GM12892 (cell line): ENCODE data around the gene DOCK9.

Source experiments
- POLR2A ChIP-seq: IDR thresholded peaks from 2 replicates; pipeline ENCODE4 v1.6.1; 2011; ENCODE audit warnings: low read depth, low read length, control low read depth
- POLR2AphosphoS5 ChIP-seq: IDR thresholded peaks from 2 replicates; pipeline ENCODE4 v1.6.1; 2011; ENCODE audit warnings: low read depth, low read length, control low read depth
- TAF1 ChIP-seq: IDR thresholded peaks from 2 replicates; pipeline ENCODE4 v1.6.1; 2011; ENCODE audit warnings: low read depth, mild to moderate bottlenecking, control low read depth, low read length, borderline replicate concordance

DNA sequence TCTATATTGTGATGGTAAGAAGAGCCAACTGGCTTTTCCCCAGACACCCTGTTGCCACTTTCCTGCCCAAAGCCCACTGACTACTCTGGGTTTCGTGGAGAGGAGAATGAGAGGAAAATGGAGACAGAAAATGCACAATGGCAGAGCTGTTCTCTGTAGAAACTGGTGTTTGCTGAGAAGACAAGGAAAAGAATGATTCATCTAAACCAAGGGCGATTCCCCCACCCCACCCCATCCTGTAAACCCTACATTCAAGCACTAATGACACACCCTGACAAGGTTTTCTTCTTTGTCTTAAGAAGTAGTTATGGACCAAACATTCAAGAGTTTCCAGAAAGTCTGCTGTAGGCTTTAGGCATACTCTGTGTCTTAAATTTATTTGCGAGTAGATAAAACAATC, 68.8 kb downstream of the DOCK9 start:
- no peak for TF ChIP-seq POLR2AphosphoS5
- no peak for TF ChIP-seq TAF1
- TF ChIP-seq POLR2A: no peak
